NCI-H510A (cell line): Measurements from ENCODE around the gene CSN2.
"Not testable (repeated sequence)": the region's sequence is repeated elsewhere in the genome, so short reads cannot be mapped to it uniquely, and the experiment has no call there.

Source experiments
- DNase-seq: peaks from one replicate; lab custom pipeline; 2025; lab: John Stamatoyannopoulos, UW

CSN2 gene, protein sequence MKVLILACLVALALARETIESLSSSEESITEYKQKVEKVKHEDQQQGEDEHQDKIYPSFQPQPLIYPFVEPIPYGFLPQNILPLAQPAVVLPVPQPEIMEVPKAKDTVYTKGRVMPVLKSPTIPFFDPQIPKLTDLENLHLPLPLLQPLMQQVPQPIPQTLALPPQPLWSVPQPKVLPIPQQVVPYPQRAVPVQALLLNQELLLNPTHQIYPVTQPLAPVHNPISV

DNA sequence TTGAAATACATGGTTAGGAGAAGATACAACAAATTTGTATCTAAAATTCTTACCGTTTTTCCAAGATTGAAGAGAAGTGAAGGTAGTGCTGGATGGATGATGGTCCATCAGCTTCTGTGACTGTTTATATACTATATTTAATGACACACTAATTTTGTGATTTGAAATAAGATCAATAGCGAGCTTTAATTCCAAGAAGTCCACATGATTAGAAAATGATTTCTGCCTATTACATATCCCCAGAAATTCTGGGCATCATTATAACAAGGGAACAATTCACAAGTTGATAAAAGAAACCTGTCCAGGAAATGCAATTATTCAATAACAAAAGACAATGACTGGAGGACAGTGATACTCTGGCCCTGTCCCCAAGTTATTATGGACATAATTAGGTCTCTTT, at the start of gene CSN2:
TSS of gene CSN2 (minus strand) at position 101 of the 400 bp plus-strand sequence. CDS start 4,733 bp downstream, outside the sequence.
- no peak for DNase-seq

DNA sequence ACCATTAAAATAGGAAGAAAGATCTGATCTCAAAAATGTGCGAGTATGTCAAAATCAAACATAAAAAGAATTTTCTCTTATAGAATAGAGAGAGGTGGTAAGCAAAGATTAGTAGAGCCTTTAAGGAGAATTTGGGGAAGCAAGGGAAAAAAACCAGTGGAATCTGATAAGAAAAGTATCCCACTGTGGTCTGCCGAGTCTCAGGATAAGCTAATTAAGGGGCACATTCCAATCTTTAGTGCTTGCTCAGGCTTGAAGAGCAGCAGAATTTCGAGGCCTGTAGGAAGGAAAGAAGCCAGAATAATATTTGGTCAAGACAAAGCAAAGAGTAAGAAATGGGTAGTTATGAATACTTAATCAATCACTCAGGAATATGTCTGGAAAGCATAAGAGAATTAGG, 43.2 kb upstream of the CSN2 start:
- no peak for DNase-seq

DNA sequence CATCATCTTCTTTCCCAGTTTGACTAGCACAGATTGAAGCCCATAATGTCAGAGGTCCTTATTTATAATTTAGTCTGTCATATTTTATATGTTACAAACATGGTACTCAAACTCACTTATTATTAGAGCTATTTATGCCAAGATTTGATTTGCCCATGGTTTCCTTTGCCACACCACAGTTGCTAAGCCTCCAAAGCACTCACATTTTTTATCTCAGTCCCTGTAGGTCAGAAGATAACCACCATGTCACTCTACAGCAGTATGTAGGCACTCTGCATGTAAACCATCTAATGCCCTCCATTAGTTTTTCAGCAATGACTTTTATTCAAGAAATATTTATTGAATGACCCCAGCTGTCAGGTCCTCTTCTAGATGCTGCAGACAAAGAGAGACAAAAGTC, 37.0 kb upstream of the CSN2 start:
- DNase-seq, result no peak

GRCh38 chr4:70000711-70001110, 35.2 kb upstream of the CSN2 start:
- no peak for DNase-seq

DNA sequence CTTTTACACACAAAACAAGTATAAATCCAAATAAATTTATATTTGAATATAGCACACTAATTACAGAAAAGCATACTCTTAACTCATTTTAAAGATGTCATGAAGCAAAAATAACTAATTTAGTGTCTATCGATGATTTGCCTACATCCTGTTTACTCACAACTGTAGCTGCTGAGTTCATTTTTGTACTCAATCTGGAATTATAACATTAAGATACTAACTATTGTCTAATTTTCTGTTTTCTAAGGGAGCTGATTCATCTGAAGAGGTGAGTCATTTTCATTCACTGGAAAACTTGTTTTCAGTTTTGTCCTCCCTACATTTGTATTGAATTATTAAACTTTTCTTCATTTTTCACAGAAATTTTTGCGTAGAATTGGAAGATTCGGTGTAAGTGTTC, 33.9 kb upstream of the CSN2 start:
- no peak for DNase-seq

- no peak for DNase-seq
Measured at GRCh38 chr4:69995526-69996016, 30.0 kb upstream of the CSN2 start, which contains the start of gene STATH. Gene STATH (plus strand): TSS chr4:69995966. CDS start chr4:69998438, 2,472 bp downstream.

- no peak for DNase-seq
Measured at GRCh38 chr4:69994782-69995181, 29.3 kb upstream of the CSN2 start.

DNA sequence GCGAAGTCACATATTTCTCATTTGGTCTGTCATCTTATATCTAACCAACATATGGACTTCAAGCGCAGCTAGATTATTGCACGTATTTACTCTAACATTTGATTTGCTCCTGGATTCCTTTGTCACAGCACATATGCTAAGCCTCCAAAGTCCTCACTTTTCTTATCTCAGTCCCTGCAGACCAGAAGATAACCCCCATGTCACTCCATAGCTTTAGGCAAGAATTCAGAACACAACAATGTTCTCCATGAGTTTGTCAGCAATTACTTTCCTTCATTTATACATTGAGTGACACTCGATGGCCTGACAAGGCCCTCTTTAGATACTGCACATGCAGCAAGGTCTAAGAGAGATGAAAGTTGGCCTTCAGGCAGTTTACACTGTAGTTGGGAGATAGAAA, 25.5 kb upstream of the CSN2 start:
- DNase-seq, result no peak

GRCh38 chr4:69986663-69987062, 21.1 kb upstream of the CSN2 start:
- no peak for DNase-seq

DNA sequence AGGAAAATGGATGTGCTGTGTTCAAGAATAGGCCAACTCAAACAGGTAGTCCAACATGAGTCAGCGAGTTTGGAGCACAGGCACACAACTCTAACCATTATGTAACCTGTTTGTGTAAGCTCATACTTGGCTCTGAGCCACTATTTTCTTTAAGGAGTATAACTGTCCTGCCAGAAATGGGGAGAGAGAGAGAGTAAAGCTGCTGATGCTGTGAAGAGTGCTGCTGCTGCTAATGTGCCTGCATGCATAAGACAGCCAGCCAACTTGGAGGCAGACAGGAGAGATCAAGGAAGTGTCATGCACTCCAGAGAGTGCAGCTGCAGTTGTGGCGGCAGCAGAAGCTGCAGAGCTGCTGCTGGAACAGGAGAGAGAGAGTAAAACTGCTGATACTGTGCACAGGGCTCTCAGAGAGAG, 18.5 kb upstream of the CSN2 start:
- peak; percentile 79 for DNase-seq

DNA sequence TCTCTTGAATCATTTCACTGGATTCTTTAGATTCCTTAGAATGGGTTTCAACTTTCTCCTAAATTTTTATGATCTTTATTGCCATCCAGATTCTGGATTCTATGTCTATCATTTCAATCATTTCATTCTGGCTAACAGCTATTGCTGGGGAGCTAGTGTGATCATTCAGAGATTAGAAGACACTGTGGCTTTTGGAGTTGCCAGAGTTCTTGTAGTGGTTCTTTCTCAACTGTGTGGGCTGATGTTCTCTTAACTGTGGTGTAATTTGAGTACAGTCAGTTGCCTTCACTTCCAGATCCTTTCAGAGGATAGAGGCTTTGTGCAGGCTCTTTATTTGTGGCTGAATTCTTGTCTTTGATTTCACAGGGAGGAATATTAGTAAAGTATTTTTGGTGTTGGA, 12.1 kb upstream of the CSN2 start:
- no peak for DNase-seq

DNA sequence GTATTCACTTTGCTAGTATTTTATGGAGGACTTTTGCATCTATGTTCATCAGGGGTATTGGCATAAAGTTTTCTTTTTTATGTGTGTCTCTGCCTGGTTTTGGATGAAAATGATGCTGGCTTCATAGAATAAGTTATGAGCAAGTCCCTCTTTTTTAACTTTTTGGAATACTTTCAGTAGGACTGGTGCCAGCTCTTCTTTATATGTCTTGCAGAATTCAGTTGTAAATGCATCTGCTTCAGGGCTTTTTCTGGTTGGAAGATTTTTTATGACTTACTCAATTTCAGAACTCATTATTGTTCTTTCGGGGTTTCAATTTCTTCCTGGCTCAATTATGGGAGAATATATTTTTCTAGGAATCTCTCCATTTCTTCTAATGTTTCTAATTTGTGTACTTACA, 9.1 kb upstream of the CSN2 start:
- no peak for DNase-seq

GRCh38 chr4:69970071-69970470, 4.5 kb upstream of the CSN2 start:
- DNase-seq, result no peak

DNA sequence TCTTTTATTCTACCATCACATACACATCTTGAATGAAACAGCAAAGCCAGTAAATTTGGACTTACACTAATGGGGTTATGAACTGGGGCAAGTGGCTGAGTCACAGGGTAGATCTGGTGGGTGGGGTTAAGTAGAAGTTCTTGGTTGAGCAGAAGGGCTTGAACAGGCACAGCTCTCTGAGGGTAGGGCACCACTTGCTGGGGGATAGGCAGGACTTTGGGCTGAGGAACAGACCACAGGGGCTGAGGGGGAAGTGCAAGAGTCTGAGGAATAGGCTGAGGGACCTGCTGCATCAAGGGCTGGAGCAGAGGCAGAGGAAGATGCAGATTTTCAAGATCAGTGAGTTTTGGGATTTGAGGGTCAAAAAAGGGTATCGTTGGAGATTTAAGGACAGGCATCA, 8.3 kb downstream of the CSN2 start:
- no peak for DNase-seq

- DNase-seq, result no peak
Measured at GRCh38 chr4:69951602-69952001, 13.9 kb downstream of the CSN2 start.

DNA sequence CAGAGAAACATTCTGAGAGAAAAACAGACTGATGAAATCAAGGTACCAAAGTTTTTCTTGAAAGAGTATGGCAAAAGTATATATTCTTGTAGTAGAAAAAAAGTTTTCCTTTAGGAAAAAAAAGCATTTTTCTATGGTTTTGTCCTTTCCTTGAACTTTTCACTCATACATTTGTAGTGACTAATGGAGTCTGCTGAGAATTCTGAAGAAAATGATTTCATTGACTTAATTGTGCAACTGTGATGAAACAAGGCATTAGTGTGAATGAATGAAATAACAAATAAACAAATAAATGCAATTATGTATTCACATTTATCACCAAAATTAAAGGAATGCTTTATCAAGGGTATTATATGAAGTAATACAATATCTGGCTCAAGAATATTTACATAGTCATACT, 29.0 kb downstream of the CSN2 start:
- no peak for DNase-seq

DNA sequence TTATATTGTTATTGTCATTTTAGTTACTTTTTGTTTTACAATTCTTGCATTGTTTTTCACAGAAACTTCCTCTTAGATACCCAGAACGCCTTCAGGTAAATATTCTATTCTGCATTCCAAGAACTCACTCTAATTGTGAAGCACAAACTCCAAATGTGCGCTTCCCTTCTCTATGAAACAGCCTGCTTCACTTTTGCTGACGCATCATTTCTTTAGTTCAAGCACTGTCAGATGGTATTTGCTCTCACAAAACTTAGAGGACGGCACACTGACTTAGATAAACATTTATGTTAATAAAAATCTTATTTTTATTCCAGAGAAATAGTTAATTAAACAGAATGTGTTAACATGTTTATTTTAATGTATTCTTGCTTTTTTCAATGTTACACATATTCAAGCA, 31.4 kb downstream of the CSN2 start:
- DNase-seq, result no peak

DNA sequence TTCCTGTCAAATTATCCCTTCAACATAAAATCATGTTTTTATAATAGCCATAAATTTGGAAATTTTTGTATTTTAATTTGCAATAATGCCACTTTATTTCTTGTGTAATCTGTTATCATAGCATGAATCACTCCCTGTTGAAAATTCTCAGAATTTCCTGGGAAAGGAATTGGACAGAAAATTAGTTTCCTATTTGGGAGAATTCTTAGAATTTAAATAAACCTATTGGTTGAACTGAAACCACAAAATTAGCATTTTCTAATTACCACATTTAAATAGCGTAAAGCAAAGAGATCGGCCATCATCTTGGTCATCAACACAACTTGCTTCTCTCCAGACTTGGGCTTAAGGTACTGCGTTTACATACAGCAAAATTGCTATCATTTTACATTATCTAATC, 34.8 kb downstream of the CSN2 start, which contains the start of gene CSN1S1:
TSS of gene CSN1S1 (plus strand) at position 301 of the 400 bp plus-strand sequence. CDS start 1,488 bp downstream, outside the sequence.
- DNase-seq, result no peak

DNA sequence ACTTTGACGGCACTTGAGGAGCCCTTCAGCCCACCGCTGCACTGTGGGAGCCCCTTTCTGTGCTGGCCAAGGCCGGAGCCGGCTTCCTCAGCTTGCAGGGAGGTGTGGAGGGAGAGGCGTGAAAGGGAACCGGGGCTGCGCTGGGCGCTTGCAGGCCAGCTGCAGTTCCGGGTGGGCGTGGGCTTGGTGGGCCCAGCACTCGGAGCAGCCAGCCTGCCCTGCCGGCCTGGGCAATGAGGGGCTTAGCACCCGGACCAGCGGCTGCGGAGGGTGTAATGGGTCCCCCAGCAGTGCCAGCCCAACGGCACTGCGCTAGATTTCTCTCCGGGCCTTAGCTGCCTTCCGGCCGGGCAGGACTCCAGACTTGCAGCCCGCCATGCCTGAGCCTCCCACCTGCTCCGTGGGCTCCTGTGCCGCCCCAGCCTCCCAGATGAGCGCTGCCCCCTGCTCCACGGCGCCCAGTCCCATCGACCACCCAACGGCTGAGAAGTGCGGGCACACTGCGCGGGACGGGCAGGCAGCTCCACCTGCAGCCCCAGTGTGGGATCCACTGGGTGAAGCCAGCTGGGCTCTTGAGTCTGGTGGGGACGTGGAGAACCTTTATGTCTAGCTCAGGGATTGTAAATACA, 41.6 kb downstream of the CSN2 start:
- DNase-seq, result not testable (repeated sequence)

- DNase-seq, result no peak
Measured at GRCh38 chr4:69920874-69921273, 44.7 kb downstream of the CSN2 start.

- no peak for DNase-seq
Measured at GRCh38 chr4:69910016-69910782, 55.3 kb downstream of the CSN2 start.

DNA sequence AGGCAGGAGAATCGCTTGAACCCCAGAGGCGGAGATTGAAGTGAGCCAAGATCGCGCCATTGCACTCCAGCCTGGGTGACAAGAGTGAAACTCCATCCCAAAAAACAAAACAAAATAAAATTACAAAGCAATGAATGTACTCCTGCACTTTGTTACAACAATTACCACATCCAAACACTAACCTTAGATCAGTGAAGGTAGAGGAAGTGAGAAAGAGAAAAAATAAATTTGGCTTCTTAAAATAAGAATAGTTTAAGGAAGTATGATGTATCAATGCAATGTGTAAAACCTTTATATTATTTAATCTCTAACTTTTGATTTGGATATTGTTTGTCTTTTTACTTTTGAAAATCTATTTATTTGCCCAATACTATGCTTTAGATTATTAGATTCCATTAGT, 56.3 kb downstream of the CSN2 start:
- no peak for DNase-seq

- no peak for DNase-seq
Measured at GRCh38 chr4:69907151-69907550, 58.4 kb downstream of the CSN2 start.
